HS-5 (cell line): ENCODE data around the gene PLAC1.

Experiments used
- DNase-seq: peaks from one replicate; pipeline ENCODE4 v3.0.0-alpha.2; 2012; ENCODE audit warnings: low read depth

The PLAC1 gene

DNA sequence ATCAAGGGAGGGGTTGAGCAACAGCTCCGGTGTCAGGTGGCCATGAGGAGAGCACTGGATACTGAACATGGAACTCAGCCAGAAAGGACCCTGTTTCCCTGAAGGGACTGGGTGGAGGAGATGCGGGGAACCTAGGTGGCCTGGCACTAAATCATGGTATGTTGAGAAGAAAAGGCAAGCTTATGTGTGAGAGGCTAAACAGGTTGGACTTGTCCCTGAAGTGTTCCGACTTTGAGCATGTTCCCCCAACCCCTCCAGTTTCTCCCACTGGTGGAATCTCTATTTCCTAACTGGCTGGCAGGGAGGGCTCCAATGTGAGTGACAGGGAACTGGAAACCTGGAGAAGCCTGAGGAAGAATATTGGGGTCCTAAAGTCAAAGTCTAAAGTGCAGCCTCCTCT lies 69.5 kb downstream of the PLAC1 start:
- DNase-seq: no peak

DNA sequence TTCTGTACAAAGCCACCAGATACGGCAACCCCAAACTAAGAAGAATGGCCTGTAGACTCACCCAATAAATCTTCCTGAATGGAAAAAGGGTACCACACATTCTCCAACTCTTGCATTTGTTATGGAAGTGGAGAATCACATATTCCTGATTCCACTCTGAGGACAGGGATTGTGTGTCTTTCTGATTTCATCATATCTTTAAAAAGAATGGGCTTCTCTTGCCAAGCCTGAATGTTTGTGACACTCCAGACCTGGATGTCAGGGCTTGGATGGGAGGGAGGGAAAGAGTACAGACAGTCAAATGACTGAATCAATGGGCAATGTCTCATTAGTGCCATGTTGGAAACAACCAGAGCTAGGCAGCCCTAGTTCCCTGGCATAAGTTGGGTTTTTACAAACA lies 77.4 kb downstream of the PLAC1 start:
- no peak for DNase-seq

DNA sequence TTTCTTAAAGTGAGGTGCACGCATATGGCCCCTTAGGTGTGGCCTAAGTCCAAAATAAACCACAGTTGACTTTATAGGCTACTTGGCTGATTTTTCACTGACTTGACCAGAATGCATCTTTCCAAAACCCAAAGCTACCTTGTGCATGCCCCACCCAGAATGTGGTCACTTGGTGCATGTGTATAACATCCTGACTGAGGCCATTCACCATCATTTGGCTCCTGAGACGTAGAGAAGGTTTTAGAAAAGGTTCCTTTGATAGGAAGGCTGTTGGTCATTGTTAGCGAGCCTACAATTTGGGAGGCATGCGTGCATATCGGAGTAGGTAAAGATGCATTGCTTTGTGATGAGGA lies 84.6 kb downstream of the PLAC1 start:
- DNase-seq: no peak

DNA sequence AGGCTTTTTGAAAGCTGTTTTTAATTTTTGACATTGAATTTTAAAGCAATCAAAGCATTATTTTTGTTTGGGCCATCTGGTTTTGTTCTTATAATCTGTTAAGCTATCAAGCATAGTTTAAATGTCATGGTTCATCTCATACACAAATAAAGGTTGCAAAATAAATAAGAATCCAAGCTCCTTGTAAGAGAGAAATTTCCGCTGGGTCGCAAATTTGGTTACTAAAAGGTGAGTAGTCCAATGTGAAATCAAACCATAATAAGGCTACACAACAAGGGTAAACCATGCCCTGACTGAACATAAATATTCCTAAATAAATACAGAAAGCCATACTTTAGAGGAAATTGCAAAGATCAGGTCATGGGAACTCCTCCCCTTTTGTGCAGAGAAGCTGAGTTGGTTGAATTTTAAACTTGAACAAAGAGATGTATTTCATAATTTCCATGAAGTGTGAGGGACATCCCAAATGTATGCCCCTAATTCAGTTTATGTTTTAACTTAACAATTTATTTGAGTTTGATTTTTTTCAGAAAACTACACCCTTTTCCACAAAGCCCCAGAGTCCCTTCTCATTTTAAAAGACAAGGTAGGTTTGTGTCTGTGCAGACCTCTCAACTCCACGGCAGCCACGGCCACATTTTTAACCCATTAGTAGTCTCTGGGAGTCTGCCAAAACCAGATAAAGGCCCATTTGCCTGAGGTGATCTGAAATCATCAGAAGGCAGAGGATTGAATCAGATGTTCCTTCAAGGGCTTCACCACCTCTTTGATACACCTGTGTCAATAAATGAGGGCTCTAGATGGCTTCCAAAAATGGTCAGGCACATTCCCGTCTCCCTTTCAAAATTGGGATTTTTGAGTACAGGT lies 85.2 kb downstream of the PLAC1 start:
- DNase-seq: peak; percentile 18

DNA sequence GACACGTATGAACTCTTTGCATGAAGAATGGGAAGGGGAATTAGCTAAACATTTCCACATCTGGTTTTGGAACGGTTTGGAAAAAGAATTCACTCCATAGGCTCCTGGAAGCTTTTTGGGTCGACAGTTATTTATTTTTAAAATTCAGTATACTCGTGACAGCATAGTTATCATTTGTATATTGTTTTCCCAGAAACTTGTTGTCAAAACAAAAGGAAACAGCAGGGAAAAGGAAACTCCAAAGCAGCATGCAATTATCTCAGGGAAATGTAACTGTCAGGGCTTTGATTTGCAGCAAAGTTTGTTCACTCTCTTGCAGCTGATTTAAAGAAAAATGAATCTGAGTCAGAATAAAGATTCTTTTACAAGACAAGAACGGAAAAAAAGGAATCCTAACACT lies 86.5 kb downstream of the PLAC1 start:
- DNase-seq: no peak

DNA sequence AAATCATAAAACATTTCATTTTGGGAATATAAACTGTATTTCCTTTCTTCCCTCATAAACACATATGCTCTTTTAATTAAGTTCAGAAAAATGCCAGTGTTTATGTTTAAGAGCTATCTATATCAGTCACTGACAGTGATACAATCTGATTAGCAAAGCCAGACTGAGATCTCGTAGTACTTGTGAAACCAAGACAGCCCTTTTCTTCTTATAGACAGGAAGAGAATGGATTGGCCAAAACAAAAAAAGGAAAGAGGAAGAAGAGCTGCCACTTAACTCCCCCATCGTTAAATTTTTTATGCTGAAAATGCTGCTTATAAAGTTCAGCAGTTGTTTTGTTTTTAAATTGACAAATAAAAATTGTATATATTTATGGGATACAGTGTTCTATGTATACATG lies 87.4 kb downstream of the PLAC1 start:
- DNase-seq: no peak

DNA sequence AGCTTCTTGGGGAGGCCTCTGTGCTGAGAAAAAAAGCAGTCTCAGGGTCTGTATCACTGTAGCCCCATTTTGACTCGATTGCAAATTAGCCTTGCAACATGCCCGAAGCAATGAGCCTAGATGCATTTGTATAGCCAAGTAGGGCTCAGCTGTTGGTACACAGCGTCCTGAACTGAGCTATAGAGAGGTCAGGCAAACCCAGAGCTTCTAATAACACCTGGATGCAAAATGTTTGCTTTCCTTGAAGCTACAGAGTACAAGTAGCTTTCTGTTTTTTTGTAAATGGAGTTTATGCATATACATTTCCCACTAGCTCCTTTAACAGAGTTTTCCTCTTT lies 87.8 kb downstream of the PLAC1 start:
- no peak for DNase-seq

DNA sequence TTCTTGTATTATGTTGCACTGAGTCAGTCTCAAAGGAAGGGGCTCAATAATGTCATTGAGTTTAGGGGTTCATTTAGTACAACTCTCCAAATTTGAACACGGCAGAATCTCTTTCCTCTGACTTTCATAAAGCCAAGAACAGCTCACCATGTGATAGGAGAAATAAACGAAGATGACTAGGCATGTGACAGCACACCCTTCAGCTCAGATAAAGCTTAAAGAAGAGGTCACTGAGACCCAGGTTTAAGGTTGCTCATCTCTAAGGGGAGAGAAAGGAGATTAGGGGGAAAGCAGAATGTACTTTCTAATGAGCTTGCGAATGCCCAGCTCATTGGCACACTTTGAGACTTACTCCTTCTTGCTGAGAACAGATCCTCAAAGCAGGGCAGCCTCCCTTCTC lies 89.0 kb downstream of the PLAC1 start:
- no peak for DNase-seq

DNA sequence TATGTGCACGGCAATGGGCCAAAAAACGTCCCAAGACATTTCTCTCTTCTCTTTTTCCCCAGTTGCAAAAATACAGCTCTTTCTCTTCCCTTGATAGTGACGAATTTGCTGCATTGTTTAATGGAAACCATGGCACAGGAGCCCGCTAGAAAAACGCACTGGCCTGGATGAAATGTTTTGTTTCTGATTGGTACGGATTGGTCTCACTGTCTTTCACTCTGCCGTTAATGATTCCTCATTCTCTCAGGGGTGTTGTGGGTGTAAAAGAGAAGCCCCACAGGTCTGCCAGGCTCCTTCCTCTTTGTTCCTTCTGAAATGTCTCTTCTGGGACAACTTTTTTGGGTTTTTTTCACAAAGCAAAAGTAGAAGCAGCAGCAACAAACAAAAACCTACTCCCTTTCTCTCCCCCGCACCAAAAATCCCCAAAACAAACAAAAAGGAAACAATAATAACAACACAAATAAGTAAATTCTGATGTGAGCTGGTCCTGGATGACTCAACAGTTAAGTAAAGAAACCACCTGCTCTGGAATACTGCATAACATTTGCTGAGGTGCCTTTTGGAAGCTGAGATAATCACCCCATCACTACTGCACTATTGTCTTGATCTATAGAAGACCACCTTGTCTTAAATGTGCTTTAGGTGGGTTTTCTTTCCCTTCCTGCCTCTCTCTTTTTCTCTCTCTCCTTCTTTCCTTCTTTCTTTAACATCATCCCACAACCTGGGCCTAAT lies 89.8 kb downstream of the PLAC1 start:
- DNase-seq: no peak

DNA sequence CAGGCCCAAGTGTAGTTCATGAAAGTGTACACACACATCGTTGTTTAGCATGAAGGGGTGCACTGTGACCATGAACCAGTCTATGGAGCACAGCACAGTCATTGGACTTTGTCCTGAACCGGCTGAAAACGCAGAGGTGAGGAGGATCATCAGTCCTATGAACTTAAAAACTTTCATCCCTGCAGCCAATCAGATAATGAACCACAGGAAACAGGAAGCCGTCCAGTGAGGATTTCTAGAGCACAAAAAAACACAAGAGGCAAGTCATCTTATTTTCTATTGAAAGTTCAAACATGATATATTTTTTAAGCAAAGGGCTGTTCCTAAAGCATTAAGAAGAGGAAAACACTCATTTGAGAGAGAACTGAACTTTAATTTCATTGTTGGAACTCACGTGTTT lies 91.8 kb downstream of the PLAC1 start:
- DNase-seq: no peak

DNA sequence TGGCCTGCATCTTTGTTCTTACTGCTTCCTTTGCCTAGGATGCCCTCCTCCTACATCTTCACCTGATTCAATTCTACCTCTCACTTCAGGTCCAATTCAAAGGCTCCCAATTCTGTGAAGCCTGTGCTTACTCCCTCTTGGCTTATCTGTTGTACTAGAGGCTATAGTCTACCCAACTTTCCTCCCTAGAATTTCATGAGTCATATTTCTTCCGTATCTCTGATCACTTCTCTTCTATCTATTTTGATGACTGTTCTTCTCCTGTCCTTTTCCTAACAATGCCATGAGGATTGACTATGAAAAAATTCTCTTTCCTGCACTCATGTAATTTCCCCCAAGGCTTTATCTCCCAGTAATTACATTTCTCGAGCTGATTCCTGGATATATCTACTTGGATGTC lies 96.3 kb downstream of the PLAC1 start:
- no peak for DNase-seq

DNA sequence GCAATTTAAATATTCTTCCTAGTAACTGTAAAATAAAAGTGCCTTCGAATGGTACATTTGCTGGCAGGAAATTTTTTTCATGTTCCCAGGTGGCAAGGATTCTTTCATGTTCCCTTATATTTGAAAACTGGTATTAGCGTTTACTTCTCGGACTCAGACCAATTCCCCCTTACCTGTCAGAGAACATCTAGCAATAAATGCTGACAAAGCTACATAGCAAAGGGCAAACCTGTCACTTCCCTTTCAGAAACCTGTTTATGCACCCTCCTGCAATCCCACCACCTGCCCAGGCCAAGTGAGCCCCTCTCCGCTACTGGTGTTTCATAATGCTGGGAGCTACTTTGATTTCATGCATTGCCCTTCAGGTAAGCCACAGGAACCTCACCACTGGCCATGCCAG lies 100.1 kb downstream of the PLAC1 start:
- no peak for DNase-seq

DNA sequence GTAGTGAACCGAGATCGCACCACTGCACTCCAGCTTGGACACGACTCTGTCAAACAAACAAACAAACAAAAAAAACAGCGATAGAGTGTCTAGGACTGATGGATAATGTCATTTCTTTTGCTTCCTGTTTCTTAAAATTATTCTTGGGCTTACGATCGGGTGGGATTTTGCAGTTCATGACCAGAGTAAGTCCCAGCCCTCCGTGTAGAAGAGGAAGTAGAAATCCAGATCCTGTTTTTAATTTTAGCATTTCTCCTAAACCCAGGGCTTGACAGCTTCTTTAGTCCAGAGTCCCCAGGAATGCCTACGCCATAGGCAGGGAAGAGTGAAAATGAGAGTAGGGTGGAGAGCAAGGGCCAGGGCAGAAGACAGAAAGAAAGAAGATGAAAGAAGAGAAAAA lies 104.0 kb downstream of the PLAC1 start:
- no peak for DNase-seq

DNA sequence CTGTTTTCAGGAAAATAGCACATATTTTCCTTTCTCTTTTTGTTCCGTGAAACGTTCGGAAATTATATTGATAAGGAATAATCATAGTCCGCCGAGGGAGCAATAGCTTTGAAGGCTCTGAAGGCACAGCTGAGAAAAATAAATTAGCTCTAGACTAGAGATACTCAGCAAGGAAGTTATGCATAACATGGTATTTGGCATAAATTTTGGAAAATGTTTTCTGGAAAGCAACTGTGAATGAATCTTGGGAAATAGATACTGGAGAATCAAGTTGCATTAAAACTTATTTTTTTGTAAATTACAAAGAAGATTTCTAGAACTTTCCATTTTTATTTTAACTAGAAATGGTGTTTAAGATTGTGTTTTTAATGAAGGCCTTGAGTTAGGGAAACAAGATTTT lies 105.9 kb downstream of the PLAC1 start:
- no peak for DNase-seq

DNA sequence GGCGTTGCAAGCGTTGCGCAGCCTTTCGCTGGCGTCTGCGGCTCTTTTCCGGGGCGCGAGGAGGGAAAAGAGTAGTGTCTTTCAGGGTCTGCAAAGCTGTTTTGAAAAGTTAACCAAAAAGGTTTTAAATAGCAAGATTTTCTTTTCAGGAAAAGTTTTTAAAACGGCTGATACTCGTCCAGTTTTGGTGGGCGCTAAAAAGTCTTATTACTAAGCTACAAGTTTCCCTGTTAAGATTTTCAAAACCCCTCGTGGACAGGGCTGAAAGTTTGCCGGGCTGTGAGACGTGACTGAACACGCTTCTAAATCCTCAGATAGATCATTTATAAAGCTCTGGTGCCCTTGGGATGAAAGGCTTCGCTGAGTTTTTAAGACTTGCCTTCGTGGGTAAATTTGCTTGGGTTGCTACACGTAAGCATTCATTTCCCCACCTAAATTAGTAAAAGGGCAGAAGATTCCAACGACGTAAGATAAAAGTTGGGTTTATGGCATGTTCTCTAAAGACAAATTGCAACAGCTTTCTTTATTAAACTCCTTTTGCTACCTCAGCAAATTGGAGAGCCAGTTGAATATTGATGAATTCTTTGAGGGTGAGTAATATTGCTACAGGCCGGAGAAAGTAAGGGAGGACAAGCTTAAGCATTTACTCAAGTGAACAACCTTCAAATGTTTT lies 106.8 kb downstream of the PLAC1 start:
- no peak for DNase-seq

DNA sequence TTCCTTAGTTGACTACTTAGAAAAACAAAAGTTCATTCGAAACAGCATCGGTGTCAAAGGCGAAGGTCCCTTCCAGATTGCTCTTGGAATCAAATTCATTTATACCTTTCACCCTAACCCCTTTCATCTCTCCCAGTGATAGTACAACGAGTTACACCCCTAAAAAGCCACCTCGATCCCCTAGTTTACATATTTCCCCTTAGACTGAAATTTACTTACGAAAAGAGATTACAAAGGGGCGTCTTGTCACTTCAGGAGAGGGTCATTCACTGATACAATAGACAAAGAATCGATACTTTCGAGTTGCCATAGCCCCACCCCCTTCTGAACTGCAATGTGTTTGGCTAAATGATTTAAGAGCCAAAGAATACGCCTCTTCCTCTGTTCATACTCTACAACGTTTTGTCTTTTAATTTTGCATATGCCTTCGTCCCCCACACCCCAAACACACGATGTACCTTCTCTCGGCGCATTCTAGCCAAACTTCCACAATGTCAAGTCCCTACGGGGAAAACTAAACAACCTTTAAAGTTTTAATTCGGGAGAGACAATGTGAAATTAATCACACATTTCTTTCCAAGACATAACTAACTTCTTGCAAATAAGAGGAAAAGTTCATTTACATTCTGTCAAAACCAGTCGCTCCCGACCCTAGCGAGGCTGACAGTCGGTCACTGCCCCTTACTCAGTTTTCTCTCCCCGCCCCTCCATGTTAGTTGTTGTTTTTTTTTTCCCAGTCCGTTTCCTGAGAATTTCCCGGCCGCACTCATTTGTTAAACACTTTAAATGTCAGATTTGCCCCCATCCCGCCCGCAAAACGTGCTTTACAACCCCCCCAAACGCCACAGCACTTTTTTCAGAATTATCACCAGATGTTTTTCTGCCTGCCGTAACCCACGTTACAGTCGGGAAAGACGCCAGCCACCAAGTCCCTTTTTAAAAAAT lies 109.7 kb downstream of the PLAC1 start:
- no peak for DNase-seq

DNA sequence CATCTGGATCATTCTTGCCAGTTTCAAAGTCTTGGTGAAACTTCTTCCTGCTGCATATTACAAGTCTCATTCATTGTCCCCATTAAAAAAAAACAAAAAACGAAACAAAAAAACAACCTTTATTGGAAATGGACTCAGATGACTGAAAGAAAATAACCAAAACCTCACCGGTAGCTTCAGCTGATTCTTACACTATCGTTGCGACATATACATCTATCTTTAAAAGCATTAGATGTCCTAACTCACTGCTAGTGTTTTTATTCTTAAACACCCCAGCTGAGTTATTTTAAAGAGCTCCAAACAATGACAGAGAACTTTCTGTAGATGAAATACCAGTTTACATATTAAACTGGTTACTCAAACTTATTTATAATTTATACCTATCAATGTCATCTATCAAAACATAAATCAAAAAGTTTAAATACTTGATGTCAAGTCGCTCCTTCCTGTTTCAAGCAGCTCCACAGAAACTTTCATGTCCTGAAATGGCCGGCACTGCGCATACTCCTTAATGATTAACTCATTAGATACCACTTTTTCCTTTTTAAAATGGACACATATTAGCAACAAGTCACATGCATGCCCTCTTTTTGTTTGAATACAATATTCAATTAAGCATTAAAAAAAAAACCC lies 111.1 kb downstream of the PLAC1 start:
- no peak for DNase-seq

DNA sequence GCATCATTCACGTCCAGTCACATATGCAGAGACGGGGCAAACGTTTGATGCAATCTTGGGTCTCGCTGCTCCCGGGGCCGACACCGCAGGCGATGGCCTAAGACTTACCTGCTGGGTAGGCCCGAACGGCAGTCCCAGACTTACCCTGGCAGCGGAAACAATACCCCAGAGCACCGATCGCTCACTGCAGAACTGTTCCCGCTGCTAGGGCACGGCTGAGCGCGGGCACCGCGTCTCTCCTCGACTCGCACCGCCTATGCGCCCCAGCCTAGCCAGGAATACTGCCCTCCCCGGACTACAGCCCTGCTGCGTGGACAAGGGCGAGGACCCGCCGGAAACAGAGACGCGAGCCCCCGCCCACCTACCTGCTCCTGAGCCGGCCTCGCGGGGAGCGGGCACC lies 112.1 kb downstream of the PLAC1 start:
- no peak for DNase-seq

DNA sequence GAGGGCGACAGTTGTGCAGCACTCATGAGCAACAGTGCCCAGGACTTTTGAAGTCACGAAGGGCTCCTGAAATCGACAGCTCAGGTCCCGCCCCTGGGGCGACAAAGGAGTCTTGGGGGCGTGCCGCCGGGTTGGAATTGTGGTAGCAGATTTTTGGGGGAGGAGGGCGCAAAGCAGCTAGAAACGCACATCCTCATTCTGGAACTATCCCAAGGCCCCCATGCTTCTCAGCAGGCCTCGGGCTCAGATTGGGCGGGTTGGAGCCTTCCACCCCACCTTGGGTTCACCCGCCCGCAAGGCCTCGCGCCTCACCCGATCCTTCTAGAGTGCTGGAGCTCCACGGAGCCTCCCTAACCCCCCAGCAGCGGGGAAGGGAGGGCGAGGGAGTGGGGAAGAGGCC lies 112.8 kb downstream of the PLAC1 start:
- DNase-seq: no peak

DNA sequence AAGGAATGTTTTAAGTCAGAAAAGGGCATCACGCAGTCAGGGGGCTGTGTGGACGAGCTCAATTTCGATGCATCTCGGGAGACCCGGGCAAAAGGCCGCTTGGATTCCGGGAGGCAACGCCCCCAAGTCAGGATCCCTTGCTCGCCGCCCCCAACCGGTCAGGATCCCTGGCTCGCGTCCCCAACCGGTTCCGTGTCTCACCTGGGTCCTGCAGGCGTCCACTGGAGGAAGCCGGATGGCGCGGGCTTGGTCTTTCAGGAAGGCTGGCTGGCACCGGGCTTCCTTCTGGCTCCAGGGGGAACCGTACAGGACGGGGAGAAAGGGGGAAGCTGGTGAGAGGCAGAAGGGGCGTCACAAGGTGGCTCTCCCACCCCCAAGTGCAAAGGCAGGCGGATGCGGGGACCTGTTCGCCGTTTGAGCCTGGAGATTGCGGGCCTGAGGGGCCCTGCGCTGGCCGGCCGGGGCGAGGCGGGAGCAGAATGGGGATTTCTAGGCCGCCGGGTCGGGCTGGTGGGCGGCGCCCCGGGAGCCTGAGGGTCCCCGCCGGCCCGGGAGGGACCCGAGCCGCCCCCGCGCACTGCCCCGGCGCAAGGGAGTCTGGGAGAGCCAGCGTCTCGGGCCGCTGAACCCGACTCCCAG lies 113.6 kb downstream of the PLAC1 start:
- DNase-seq: no peak

DNA sequence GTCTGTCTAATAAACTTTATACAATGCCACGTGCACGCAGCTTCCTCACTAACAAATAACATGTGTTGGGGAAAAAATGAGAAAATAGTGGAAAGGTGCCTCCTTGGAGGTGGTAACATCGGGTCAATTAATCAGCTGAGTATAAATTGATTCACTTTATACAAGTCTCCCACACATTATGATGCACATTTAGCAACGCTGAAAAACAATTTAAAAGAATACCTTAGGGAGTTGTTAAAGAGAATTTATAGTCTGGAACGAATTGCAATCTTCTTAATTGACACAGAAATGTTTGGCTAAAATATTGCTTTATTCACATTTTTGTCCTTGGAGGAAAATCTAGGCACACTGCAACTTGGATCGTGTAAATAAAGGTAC lies 114.1 kb downstream of the PLAC1 start:
- DNase-seq: no peak
